ENCODE measurements around the gene PTPRG.

Gene PTPRG

DNA sequence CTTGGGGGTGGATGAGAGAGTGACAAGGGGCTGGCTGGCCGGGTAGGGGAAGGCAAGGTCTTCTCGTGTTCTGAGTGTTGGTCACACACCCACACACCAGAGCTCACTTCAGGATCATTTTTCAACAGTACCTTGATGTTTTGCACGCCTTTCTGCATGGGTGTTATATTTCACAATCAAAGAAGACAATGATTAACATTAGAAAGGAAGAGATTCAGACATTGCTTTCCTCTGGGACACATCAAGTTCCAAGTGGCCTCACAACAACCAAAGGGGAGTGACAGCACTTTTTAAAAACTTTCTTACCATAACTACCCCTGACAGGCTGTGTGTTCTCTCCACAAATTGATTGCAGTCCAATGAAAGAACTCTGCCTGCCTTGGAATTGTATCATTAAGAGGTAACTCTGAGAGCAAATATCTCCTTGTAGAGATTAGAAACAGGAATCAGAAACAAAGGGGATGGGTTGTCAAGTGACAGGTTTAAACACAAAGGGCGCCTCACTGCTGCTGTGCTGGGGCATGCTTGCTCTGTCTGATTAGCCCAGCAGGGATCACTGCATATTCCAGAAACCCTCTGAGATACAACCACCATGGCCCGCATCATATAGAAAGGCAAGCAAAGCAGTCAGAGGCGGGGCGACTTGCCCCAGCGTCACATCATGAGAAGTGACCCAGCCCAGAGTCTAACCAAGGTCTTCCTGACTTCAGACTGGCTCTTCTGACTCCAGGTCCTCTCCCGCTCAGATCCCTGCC, 581.1 kb downstream of the PTPRG start:
- TF ChIP-seq TAF1 (IDR thresholded peaks at IDR 0.05; ENCODE audit: borderline replicate concordance, insufficient read depth, low read length) (no peak), SIN3A (IDR thresholded peaks at IDR 0.05; ENCODE audit: borderline replicate concordance, insufficient read depth, low read length) (no peak), POLR2AphosphoS5 (IDR thresholded peaks at IDR 0.05; ENCODE audit: low read depth, low read length) (no peak), FOXP2 (optimal IDR thresholded peaks at IDR 0.05; ENCODE audit: borderline replicate concordance, extremely low read depth, extremely low read length, insufficient read depth) (no peak)
- TF ChIP-seq, protein P1, sequence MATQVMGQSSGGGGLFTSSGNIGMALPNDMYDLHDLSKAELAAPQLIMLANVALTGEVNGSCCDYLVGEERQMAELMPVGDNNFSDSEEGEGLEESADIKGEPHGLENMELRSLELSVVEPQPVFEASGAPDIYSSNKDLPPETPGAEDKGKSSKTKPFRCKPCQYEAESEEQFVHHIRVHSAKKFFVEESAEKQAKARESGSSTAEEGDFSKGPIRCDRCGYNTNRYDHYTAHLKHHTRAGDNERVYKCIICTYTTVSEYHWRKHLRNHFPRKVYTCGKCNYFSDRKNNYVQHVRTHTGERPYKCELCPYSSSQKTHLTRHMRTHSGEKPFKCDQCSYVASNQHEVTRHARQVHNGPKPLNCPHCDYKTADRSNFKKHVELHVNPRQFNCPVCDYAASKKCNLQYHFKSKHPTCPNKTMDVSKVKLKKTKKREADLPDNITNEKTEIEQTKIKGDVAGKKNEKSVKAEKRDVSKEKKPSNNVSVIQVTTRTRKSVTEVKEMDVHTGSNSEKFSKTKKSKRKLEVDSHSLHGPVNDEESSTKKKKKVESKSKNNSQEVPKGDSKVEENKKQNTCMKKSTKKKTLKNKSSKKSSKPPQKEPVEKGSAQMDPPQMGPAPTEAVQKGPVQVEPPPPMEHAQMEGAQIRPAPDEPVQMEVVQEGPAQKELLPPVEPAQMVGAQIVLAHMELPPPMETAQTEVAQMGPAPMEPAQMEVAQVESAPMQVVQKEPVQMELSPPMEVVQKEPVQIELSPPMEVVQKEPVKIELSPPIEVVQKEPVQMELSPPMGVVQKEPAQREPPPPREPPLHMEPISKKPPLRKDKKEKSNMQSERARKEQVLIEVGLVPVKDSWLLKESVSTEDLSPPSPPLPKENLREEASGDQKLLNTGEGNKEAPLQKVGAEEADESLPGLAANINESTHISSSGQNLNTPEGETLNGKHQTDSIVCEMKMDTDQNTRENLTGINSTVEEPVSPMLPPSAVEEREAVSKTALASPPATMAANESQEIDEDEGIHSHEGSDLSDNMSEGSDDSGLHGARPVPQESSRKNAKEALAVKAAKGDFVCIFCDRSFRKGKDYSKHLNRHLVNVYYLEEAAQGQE (IDR thresholded peaks at IDR 0.05; ENCODE audit: insufficient read depth in 1 of 2, low read depth in 2 of 2, low read length in 2 of 2), result no peak

DNA sequence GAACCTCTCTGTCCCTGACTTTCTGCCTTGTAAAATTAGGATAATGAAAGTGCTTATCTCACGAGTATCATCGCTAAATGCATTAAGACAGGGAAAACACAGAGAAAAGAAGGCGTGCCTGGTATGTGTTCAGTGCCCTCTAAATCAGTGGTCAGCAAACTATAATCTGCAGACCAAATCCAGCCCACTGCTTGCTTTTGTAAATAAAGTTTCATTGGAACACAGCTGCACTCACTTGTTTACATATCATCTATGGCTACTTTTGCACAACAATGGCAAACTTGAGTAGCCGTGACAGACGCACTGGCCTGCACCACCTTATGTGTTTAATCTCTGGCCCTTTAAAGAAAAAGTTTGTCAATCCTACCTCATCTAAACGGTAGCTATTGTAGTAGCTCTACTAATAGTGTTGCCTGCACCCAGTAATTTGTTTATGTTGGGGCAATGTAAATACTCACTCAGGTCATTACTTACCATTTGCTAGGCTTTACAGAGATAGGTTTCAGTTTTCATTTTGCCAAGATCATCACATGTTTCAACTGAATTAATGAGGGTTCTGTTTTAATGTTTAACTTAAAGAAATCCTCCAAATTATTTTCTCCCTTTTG, 582.6 kb downstream of the PTPRG start:
- no peak for TF ChIP-seq SIN3A (IDR thresholded peaks at IDR 0.05; ENCODE audit: borderline replicate concordance, insufficient read depth, low read length)
- TF ChIP-seq, protein P1 (IDR thresholded peaks at IDR 0.05; ENCODE audit: insufficient read depth in 1 of 2, low read depth in 2 of 2, low read length in 2 of 2), result no peak
- TF ChIP-seq FOXP2 (optimal IDR thresholded peaks at IDR 0.05; ENCODE audit: borderline replicate concordance, extremely low read depth, extremely low read length, insufficient read depth), result no peak
- no peak for TF ChIP-seq POLR2AphosphoS5 (IDR thresholded peaks at IDR 0.05; ENCODE audit: low read depth, low read length)
- TF ChIP-seq TAF1 (IDR thresholded peaks at IDR 0.05; ENCODE audit: borderline replicate concordance, insufficient read depth, low read length), result no peak

DNA sequence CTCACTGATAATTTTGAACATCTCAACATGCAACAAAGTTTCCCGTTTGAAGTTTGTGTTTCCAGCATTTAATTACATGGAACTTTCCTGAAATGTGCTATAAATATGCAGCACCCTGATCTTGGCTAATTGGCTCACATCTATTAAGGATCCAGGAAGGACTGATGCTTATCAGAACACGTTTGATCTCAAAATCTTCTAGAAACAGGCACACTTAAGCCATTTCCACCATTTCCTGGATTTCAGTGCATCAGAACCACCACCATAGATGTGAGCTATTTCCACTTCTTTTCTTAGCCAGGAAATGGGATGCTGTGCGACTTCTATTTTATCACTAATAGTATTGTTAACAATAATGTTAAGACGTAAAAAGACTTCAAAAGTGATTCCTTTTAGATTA, 583.1 kb downstream of the PTPRG start:
- TF ChIP-seq, protein P1 (IDR thresholded peaks at IDR 0.05; ENCODE audit: insufficient read depth in 1 of 2, low read depth in 2 of 2, low read length in 2 of 2), result no peak
- TF ChIP-seq FOXP2 (optimal IDR thresholded peaks at IDR 0.05; ENCODE audit: borderline replicate concordance, extremely low read depth, extremely low read length, insufficient read depth) (no peak), TAF1 (IDR thresholded peaks at IDR 0.05; ENCODE audit: borderline replicate concordance, insufficient read depth, low read length) (no peak), SIN3A (IDR thresholded peaks at IDR 0.05; ENCODE audit: borderline replicate concordance, insufficient read depth, low read length) (no peak), POLR2AphosphoS5 (IDR thresholded peaks at IDR 0.05; ENCODE audit: low read depth, low read length) (no peak)

DNA sequence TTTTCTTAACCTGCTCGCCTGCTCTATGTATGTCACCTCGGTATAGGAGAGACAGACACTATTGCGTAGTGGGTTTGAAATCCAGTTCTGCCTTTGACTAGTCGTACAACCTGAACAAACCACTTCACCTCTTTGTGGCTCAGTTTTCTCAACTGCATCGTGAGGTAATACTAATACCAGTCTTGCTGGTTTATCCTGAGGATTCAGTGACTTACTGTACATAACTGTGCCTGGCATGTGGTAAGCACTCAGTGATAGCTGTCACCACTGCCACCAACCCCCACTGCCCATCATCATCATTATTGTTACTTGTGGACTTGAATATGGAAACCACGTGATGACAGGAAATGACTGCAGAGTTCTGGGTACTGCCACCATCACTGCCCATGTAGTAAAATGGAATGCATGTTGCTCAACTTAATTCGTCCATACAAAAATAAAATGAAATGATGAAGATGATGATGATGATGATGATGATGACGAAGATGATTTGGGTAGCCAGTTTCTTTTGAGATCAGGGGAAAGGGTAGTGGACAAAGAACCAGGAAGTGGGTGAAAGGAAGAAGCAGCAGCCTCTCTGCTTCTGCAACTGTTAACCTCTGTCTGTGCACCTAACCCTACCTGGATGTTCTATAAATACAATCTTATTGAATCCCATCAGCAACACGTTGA, 583.9 kb downstream of the PTPRG start:
- TF ChIP-seq FOXP2 (optimal IDR thresholded peaks at IDR 0.05; ENCODE audit: borderline replicate concordance, extremely low read depth, extremely low read length, insufficient read depth), result no peak
- TF ChIP-seq POLR2AphosphoS5 (IDR thresholded peaks at IDR 0.05; ENCODE audit: low read depth, low read length), result no peak
- TF ChIP-seq SIN3A (IDR thresholded peaks at IDR 0.05; ENCODE audit: borderline replicate concordance, insufficient read depth, low read length), result no peak
- TF ChIP-seq, protein P1 (IDR thresholded peaks at IDR 0.05; ENCODE audit: insufficient read depth in 1 of 2, low read depth in 2 of 2, low read length in 2 of 2), result no peak
- TF ChIP-seq TAF1 (IDR thresholded peaks at IDR 0.05; ENCODE audit: borderline replicate concordance, insufficient read depth, low read length), result no peak

All from PFSK-1 (cell line).